ENCODE data around the gene SPIRE1.
A peak's percentile ranks its signal among the peaks of the same experiment; 100 is the strongest.

The SPIRE1 gene

DNA sequence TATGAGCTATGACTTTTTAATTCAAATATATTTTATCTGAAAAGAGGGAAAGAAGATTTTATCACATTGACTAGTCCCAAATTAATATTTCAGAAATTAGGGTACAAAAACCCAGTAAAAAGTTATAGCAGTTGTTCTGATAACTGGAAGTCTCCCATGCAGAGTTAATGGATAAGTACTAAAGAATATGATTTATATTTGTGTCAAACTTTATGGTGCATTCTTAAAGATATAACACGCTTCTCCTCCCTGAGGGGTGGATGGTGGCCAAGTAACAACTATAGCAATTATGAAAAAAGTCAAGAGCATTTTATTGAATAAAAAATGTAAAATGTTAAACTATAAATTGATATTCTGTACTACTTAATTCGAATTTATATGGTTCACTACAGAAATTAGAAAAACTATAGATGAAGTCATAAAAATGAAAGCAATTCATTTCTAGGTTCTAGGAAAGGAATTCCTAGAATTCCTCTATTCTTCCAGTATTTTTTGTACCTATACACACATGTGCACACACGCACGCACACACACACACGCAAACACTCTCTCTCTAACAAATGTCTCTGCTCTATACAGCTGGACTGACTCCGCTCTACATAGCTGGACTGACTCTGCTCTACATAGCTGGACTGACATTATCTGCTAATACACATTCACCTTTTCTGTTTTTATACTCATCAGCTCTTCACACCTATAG, 138.9 kb downstream of the SPIRE1 start:
- no peak for TF ChIP-seq FOXM1 (IDR thresholded peaks at IDR 0.05; ENCODE audit: borderline replicate concordance, low read depth)
- TF ChIP-seq ZBTB7A (IDR thresholded peaks at IDR 0.05; ENCODE audit: low read depth) = no peak
- TF ChIP-seq, protein P1, sequence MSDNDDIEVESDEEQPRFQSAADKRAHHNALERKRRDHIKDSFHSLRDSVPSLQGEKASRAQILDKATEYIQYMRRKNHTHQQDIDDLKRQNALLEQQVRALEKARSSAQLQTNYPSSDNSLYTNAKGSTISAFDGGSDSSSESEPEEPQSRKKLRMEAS (IDR thresholded peaks at IDR 0.05) = no peak
- TF ChIP-seq YY1 (IDR thresholded peaks at IDR 0.05; ENCODE audit: low read depth) = no peak
- TF ChIP-seq, protein P2, sequence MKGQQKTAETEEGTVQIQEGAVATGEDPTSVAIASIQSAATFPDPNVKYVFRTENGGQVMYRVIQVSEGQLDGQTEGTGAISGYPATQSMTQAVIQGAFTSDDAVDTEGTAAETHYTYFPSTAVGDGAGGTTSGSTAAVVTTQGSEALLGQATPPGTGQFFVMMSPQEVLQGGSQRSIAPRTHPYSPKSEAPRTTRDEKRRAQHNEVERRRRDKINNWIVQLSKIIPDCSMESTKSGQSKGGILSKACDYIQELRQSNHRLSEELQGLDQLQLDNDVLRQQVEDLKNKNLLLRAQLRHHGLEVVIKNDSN (IDR thresholded peaks at IDR 0.05) = no peak
- TF ChIP-seq EP300 (IDR thresholded peaks at IDR 0.05; ENCODE audit: borderline replicate concordance) = no peak

DNA sequence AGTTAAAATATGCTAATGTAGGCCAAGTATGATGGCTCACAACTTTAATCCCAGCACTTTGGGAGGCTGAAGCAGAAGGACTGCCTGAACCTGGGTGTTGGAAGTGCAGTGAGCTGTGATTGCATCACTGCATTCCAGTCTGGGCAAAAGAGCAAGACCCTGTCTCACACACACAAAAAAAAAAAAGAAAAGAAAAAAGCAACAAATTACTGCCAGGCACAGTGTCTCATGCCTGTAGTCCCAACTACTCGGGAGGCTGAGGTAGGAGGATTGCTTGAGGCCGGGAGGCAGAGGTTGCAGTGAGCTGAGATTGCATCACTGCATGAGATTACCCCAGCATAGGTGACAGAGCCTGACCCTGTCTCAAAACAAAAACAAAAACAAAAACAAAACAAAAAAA, 139.6 kb downstream of the SPIRE1 start:
- TF ChIP-seq NFIC (IDR thresholded peaks at IDR 0.05) (no peak), RAD21 (IDR thresholded peaks at IDR 0.05; ENCODE audit: low read depth) (no peak), CEBPB (IDR thresholded peaks at IDR 0.05) (peak; percentile 53)
- TF ChIP-seq, protein P1 (IDR thresholded peaks at IDR 0.05) = no peak

DNA sequence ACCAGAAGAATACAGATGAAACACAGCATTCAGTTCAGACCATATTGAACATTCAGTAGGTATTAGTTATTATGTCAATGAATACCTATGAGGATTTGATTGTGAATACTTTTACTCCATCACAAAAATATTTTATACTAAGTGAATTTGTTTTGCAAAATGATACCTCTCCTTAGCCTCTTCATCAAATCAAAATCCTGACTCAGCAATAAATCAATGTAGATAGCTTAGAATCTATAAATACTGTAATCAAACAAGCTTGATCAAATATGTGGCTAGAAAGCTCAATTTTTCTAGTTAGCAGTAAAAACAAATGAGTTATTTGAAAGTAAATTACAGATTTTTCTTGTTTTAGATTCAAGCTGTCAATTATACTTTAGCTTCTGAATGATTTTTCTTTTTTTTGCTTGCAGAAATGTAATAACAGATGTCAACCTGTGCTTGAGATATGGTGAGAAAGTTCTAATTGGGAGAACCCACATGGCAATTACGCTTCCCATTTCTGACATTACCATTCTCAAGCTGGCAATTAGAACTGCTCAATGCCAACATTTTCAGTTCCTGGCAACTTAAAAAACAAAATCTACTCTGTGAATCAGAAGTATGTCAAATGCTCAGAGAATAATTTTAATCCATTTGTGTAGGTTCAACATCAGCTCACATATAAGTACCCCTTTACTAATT, 140.6 kb downstream of the SPIRE1 start:
- TF ChIP-seq CREB1 (IDR thresholded peaks at IDR 0.05; ENCODE audit: low read depth) = no peak
- TF ChIP-seq NFIC (IDR thresholded peaks at IDR 0.05) = no peak
- TF ChIP-seq TCF12 (IDR thresholded peaks at IDR 0.05; ENCODE audit: low read depth) = no peak
- no peak for TF ChIP-seq YY1 (IDR thresholded peaks at IDR 0.05; ENCODE audit: low read depth)
- TF ChIP-seq, protein P2 (IDR thresholded peaks at IDR 0.05) = no peak

DNA sequence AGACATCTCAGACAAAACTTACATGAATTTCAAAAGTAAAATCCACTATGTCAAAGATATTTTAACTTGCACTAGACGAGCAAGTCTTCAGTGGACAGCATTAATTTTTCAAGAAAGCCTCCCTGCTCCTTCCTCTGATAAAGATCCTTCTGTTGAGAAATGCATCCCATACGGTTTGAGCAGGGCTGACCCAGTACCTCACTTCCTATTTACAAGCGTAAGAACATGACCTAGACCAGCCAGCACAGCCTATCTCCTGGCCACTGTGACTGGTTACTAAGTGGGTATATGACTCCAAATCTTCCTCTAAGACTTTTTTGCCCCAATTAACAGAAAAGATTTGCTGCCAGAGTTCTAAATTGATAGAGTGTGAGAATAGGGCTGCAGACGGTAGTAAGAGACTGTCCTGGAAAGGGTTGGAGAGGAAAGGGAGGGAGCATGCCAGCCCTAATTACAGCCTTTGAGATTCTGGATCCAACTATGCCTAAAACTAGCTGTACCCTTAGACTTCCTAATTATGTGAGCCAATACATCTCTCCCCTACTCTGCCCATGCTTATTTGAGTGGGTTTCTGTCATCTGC, 141.8 kb downstream of the SPIRE1 start:
- TF ChIP-seq EGR1 (IDR thresholded peaks at IDR 0.05) = no peak
- TF ChIP-seq TEAD4 (IDR thresholded peaks at IDR 0.05) = no peak
- no peak for TF ChIP-seq FOXM1 (IDR thresholded peaks at IDR 0.05; ENCODE audit: borderline replicate concordance, low read depth)
- TF ChIP-seq, protein P3, sequence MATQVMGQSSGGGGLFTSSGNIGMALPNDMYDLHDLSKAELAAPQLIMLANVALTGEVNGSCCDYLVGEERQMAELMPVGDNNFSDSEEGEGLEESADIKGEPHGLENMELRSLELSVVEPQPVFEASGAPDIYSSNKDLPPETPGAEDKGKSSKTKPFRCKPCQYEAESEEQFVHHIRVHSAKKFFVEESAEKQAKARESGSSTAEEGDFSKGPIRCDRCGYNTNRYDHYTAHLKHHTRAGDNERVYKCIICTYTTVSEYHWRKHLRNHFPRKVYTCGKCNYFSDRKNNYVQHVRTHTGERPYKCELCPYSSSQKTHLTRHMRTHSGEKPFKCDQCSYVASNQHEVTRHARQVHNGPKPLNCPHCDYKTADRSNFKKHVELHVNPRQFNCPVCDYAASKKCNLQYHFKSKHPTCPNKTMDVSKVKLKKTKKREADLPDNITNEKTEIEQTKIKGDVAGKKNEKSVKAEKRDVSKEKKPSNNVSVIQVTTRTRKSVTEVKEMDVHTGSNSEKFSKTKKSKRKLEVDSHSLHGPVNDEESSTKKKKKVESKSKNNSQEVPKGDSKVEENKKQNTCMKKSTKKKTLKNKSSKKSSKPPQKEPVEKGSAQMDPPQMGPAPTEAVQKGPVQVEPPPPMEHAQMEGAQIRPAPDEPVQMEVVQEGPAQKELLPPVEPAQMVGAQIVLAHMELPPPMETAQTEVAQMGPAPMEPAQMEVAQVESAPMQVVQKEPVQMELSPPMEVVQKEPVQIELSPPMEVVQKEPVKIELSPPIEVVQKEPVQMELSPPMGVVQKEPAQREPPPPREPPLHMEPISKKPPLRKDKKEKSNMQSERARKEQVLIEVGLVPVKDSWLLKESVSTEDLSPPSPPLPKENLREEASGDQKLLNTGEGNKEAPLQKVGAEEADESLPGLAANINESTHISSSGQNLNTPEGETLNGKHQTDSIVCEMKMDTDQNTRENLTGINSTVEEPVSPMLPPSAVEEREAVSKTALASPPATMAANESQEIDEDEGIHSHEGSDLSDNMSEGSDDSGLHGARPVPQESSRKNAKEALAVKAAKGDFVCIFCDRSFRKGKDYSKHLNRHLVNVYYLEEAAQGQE (IDR thresholded peaks at IDR 0.05; ENCODE audit: low read depth) = no peak
- TF ChIP-seq TCF12 (IDR thresholded peaks at IDR 0.05; ENCODE audit: low read depth) = no peak
- no peak for TF ChIP-seq RAD21 (IDR thresholded peaks at IDR 0.05; ENCODE audit: low read depth)
- TF ChIP-seq, protein P2 (IDR thresholded peaks at IDR 0.05) = no peak
- no peak for TF ChIP-seq ZBTB7A (IDR thresholded peaks at IDR 0.05; ENCODE audit: low read depth)
- TF ChIP-seq, protein P1 (IDR thresholded peaks at IDR 0.05) = no peak

DNA sequence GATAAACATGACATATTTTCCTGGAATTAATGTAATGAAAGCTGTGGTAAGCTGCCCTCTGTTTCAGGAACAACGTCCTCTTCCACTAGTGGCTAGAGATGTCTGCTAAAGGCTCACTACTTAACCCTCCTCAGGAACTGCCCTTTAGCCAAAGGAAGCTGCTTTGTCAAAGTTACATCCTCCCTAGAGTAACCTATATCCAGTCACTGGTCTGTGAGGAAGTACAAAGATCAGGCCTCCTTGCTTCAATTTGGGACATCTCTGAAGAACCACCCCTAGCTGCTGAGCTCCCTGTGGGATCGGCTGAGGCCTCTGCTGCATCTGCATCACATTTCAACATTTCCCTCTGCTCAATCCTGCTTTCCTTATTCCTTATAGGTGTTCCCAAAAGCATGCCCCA, 142.4 kb downstream of the SPIRE1 start:
- TF ChIP-seq, protein P1 (IDR thresholded peaks at IDR 0.05) = no peak
- TF ChIP-seq EGR1 (IDR thresholded peaks at IDR 0.05) = no peak

DNA sequence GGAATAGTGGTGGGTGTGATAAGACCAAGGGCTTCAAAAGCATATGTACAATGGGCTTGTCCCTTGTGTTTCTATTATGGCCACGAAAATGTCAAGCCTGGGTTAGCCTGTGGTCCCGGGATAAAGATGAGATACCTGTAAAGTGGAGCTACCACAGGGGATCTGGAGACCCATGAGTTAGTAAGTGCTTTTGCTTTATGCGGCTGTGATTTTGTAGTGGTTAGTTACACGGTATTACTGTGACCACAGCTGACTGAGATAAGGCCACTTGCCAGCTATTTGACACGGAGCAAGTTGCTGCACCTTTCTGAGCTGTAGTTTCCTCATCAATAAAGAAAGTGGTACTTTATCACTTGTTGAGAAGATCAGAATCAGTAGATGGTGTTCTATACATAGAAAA, 150.9 kb downstream of the SPIRE1 start:
- TF ChIP-seq, protein P2 (IDR thresholded peaks at IDR 0.05) = no peak
- TF ChIP-seq CREB1 (IDR thresholded peaks at IDR 0.05; ENCODE audit: low read depth) (no peak), TCF12 (IDR thresholded peaks at IDR 0.05; ENCODE audit: low read depth) (no peak), TEAD4 (IDR thresholded peaks at IDR 0.05) (no peak), ZBTB7A (IDR thresholded peaks at IDR 0.05; ENCODE audit: low read depth) (no peak), EP300 (IDR thresholded peaks at IDR 0.05; ENCODE audit: borderline replicate concordance) (no peak), YY1 (IDR thresholded peaks at IDR 0.05; ENCODE audit: low read depth) (no peak), TAF1 (IDR thresholded peaks at IDR 0.05; ENCODE audit: low read depth) (no peak), CEBPB (IDR thresholded peaks at IDR 0.05) (no peak), RAD21 (IDR thresholded peaks at IDR 0.05; ENCODE audit: low read depth) (no peak), NFIC (IDR thresholded peaks at IDR 0.05) (no peak), FOXM1 (IDR thresholded peaks at IDR 0.05; ENCODE audit: borderline replicate concordance, low read depth) (no peak), EGR1 (IDR thresholded peaks at IDR 0.05) (no peak)
- TF ChIP-seq, protein P1 (IDR thresholded peaks at IDR 0.05) = no peak
- TF ChIP-seq, protein P3 (IDR thresholded peaks at IDR 0.05; ENCODE audit: low read depth) = no peak

Data from Ishikawa (cell line).